Spinal cord (tissue), 10 donors: ENCODE results near the gene DPYSL4. TPM values are rescaled to one million over a fixed set of nuclear protein-coding genes. Genes with fewer than 3 reads are reported as not detected.

Experiments used
- DNase-seq, 6 donors: peaks; one replicate each; pipeline versions ENCODE4 v3.0.0 to v3.0.0-alpha.2; 2013 to 2015; ENCODE audit warnings: low spot score in 6 of 6, low read depth in 4 of 6
- H3K27ac ChIP-seq: one replicate; pipeline ENCODE4 v1.5.1; 2013; ENCODE audit warnings: low read depth, low read length, control low read depth
- H3K27me3 ChIP-seq: one replicate; pipeline ENCODE4 v1.6.1; 2013; ENCODE audit warnings: low read length; ENCODE audit not compliant: control insufficient read depth, insufficient read depth
- H3K36me3 ChIP-seq: one replicate; pipeline ENCODE4 v1.6.1; 2013; ENCODE audit warnings: low read length; ENCODE audit not compliant: control insufficient read depth, insufficient read depth
- H3K4me1 ChIP-seq: one replicate; pipeline ENCODE4 v1.6.1; 2013; ENCODE audit warnings: low read length; ENCODE audit not compliant: control insufficient read depth, insufficient read depth
- H3K4me3 ChIP-seq: one replicate; pipeline ENCODE4 v1.5.1; 2013; ENCODE audit warnings: low read depth, low read length, control low read depth
- H3K9me3 ChIP-seq: one replicate; pipeline ENCODE4 v1.6.1; 2013; ENCODE audit warnings: low read length; ENCODE audit not compliant: control insufficient read depth, insufficient read depth
- WGBS: methylation state at CpG from one replicate; pipeline ENCODE4 v1.1.5; 2013; ENCODE audit warnings: missing lambda C conversion rate; ENCODE audit not compliant: insufficient coverage; 5-methylcytosine and 5-hydroxymethylcytosine counted together
- polyA plus RNA-seq, 2 donors: library from polyadenylated mRNA; unstranded; fragments of 120-200 nt; gene quantifications; one replicate each; pipeline ENCODE4 v1.2.1, GENCODE V29; 2013; ENCODE audit not compliant: insufficient read length in 2 of 2
- total RNA-seq, 2 donors: library from RNA; depleted of rRNA in 1 of 2; stranded (reverse); fragments of 120-200 nt in 1 of 2; fragments of >200 nt in 1 of 2; gene quantifications; one replicate each; pipeline versions ENCODE4 v1.2.3 to v1.2.4, GENCODE V29; 2013 to 2014
- donor health status: healthy.

The DPYSL4 gene
- total and polyA plus RNA-seq, 4 donors, result 21.3 to 97.6 (median 59.1) TPM

GRCh38 chr10:132205650-132206376, 19.1 kb downstream of the DPYSL4 start:
- Histone ChIP-seq H3K4me1 (peaks cover 10% of the 10 kb centered on the region), H3K4me3 (no peak overlapping the region), H3K27ac (no peak overlapping the region), H3K27me3 (no peaks in the 10 kb centered on the region), H3K9me3 (no peaks in the 10 kb centered on the region), H3K36me3 (peaks cover 92% of the 10 kb centered on the region)
- WGBS, result 79% methylated on average over 22 of the region's 37 CpGs
- no peak for DNase-seq

- H3K4me1 ChIP-seq, result peaks cover 10% of the 10 kb centered on the region
- no peak overlapping the region for H3K4me3 ChIP-seq
- WGBS, result 94% methylated on average over 11 of the region's 11 CpGs
- H3K36me3 ChIP-seq, result peaks cover 91% of the 10 kb centered on the region
- no peak for DNase-seq
- H3K27me3 ChIP-seq, result no peaks in the 10 kb centered on the region
- H3K27ac ChIP-seq, result no peak overlapping the region
- H3K9me3 ChIP-seq, result no peaks in the 10 kb centered on the region
Observed at GRCh38 chr10:132206377-132206745, 19.6 kb downstream of the DPYSL4 start.

GRCh38 chr10:132206806-132207535, 20.2 kb downstream of the DPYSL4 start:
- no peaks in the 10 kb centered on the region for H3K9me3 ChIP-seq
- no peak for DNase-seq
- no peaks in the 10 kb centered on the region for H3K27me3 ChIP-seq
- H3K36me3 ChIP-seq, result peaks cover 90% of the 10 kb centered on the region
- WGBS, result 89% methylated on average over 25 of the region's 29 CpGs
- no peak overlapping the region for H3K27ac ChIP-seq
- H3K4me3 ChIP-seq, result no peak overlapping the region
- H3K4me1 ChIP-seq, result peaks cover 10% of the 10 kb centered on the region

GRCh38 chr10:132207536-132208461, 21.1 kb downstream of the DPYSL4 start:
- Histone ChIP-seq H3K27ac (no peak overlapping the region), H3K4me1 (peaks cover 10% of the 10 kb centered on the region), H3K9me3 (no peaks in the 10 kb centered on the region), H3K36me3 (peaks cover 84% of the 10 kb centered on the region), H3K27me3 (no peaks in the 10 kb centered on the region), H3K4me3 (no peak overlapping the region)
- DNase-seq, result no peak
- WGBS, result 72% methylated on average over 48 of the region's 48 CpGs

GRCh38 chr10:132208462-132209050, 21.8 kb downstream of the DPYSL4 start:
- H3K27me3 ChIP-seq, result no peaks in the 10 kb centered on the region
- no peak for DNase-seq
- 79% methylated on average over 14 of the region's 17 CpGs for WGBS

GRCh38 chr10:132209130-132209529, 22.4 kb downstream of the DPYSL4 start:
- Histone ChIP-seq H3K27ac (no peak overlapping the region), H3K4me1 (peaks cover 10% of the 10 kb centered on the region), H3K4me3 (no peak overlapping the region), H3K9me3 (no peaks in the 10 kb centered on the region), H3K27me3 (no peaks in the 10 kb centered on the region), H3K36me3 (peaks cover 75% of the 10 kb centered on the region)
- no peak for DNase-seq
- 92% methylated on average over 14 of the region's 14 CpGs for WGBS

More at GRCh38 chr10:132208462-132209050, 21.8 kb downstream of the DPYSL4 start:
- no peak overlapping the region for H3K27ac ChIP-seq
- peaks cover 10% of the 10 kb centered on the region for H3K4me1 ChIP-seq
- no peak overlapping the region for H3K4me3 ChIP-seq
- peaks cover 81% of the 10 kb centered on the region for H3K36me3 ChIP-seq
- no peaks in the 10 kb centered on the region for H3K9me3 ChIP-seq

GRCh38 chr10:132209978-132210530, 23.3 kb downstream of the DPYSL4 start:
- peaks cover 10% of the 10 kb centered on the region for H3K4me1 ChIP-seq
- H3K36me3 ChIP-seq, result peaks cover 66% of the 10 kb centered on the region
- no peak for DNase-seq
- H3K27ac ChIP-seq, result no peak overlapping the region
- 93% methylated on average over 21 of the region's 23 CpGs for WGBS
- H3K4me3 ChIP-seq, result no peak overlapping the region
- no peaks in the 10 kb centered on the region for H3K27me3 ChIP-seq
- H3K9me3 ChIP-seq, result peaks cover 5% of the 10 kb centered on the region

- Histone ChIP-seq H3K4me3 (no peak overlapping the region), H3K27ac (no peak overlapping the region), H3K4me1 (peaks cover 10% of the 10 kb centered on the region), H3K36me3 (peaks cover 59% of the 10 kb centered on the region), H3K27me3 (no peaks in the 10 kb centered on the region), H3K9me3 (peaks cover 5% of the 10 kb centered on the region)
- no peak for DNase-seq
- 94% methylated on average over 14 of the region's 14 CpGs for WGBS
Observed at GRCh38 chr10:132210766-132211165, 24.0 kb downstream of the DPYSL4 start.

GRCh38 chr10:132211246-132211645, 24.5 kb downstream of the DPYSL4 start:
- 89% methylated on average over 14 of the region's 14 CpGs for WGBS
- Histone ChIP-seq H3K4me3 (no peak overlapping the region), H3K27me3 (no peaks in the 10 kb centered on the region), H3K27ac (no peak overlapping the region), H3K4me1 (peaks cover 10% of the 10 kb centered on the region), H3K9me3 (peaks cover 6% of the 10 kb centered on the region), H3K36me3 (peaks cover 54% of the 10 kb centered on the region)
- no peak for DNase-seq
